Bronchial epithelial cell (primary cell): ENCODE results near the gene NADSYN1. TPM values are rescaled to one million over a fixed set of nuclear protein-coding genes. Genes with fewer than 3 reads are reported as not detected.
A peak's percentile ranks its signal among the peaks of the same experiment; 100 is the strongest.

Source experiments
- DNase-seq: peaks from one replicate; pipeline ENCODE4 v3.0.0-alpha.2; 2010; ENCODE audit warnings: low read depth
- FAIRE-seq: peaks from 2 replicates; lab custom pipeline; 2011; peaks lifted over from hg19 to GRCh38; lab: Jason Lieb, UNC
- H3K27me3 ChIP-seq: 2 replicates; pipeline ENCODE4 v1.5.1; 2011; ENCODE audit warnings: low read length; ENCODE audit not compliant: control insufficient read depth, insufficient read depth
- H3K36me3 ChIP-seq: 2 replicates; pipeline ENCODE4 v1.5.1; 2011; ENCODE audit warnings: low read length; ENCODE audit not compliant: control insufficient read depth, insufficient read depth
- H3K4me3 ChIP-seq: 2 replicates; pipeline ENCODE4 v1.5.1; 2011; ENCODE audit warnings: mild to moderate bottlenecking, low read depth, low read length, control low read depth
- total RNA-seq: library from RNA; depleted of rRNA; stranded (reverse); fragments of >200 nt; gene quantifications from 2 replicates; pipeline ENCODE4 v1.2.1, GENCODE V29; 2014
- TF ChIP-seq, protein P1 (sequence below): IDR thresholded peaks from 2 replicates; pipeline ENCODE4 v1.5.1; 2011; ENCODE audit warnings: mild to moderate bottlenecking, moderate library complexity, low read length, control low read depth, inconsistent platforms; ENCODE audit not compliant: insufficient read depth, severe bottlenecking

Gene NADSYN1
- total RNA-seq, 1 donor from 2014 or later, result 69.8 TPM

DNA sequence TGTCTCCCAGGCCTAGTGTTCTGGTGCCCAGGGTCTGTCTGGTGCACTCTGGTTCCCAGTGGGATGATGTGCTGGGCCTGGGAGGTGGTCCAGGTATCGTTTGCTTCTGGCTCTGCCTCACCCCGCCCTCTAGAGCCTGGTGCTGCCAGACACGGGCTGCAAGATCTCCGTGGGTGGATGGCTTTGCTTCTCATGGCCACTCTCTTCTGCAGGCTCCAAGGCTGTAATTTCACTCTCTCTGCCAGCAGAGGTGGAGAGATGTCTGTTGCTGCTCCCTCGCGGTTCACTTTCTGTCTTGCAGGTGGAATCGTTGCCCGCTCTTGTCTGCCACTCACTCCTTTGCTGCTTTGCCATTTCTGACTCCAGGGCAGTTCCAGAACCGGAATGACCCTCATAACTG is 13.4 kb downstream of the NADSYN1 start:
- no peak overlapping the region for H3K4me3 ChIP-seq
- H3K36me3 ChIP-seq, result peaks cover 14% of the 10 kb centered on the region
- no peak for FAIRE-seq
- no peak for DNase-seq
- H3K27me3 ChIP-seq, result no peaks in the 10 kb centered on the region
- TF ChIP-seq, protein P1, sequence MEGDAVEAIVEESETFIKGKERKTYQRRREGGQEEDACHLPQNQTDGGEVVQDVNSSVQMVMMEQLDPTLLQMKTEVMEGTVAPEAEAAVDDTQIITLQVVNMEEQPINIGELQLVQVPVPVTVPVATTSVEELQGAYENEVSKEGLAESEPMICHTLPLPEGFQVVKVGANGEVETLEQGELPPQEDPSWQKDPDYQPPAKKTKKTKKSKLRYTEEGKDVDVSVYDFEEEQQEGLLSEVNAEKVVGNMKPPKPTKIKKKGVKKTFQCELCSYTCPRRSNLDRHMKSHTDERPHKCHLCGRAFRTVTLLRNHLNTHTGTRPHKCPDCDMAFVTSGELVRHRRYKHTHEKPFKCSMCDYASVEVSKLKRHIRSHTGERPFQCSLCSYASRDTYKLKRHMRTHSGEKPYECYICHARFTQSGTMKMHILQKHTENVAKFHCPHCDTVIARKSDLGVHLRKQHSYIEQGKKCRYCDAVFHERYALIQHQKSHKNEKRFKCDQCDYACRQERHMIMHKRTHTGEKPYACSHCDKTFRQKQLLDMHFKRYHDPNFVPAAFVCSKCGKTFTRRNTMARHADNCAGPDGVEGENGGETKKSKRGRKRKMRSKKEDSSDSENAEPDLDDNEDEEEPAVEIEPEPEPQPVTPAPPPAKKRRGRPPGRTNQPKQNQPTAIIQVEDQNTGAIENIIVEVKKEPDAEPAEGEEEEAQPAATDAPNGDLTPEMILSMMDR, result no peak

DNA sequence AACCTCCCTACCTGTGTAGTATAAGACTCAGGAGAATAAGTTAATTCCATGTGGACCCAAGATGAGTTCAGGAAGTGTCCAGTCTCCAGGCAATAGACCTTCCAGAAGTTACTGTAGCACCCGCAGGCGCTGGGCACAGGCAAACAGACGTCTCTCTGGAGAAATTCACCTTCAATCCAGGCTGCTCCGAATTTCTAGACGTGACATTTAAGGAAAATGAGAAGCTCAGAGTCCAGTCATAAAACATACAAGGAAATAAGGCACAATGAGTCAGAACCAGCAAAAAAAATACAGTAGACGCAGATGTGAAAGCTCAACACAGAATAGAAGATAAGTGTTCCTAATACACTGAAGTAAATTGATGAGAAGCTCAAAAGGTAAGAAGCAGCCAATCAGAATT is 14.2 kb downstream of the NADSYN1 start:
- DNase-seq (peak; percentile 10), FAIRE-seq (no peak)
- Histone ChIP-seq H3K36me3 (peaks cover 15% of the 10 kb centered on the region), H3K4me3 (no peak overlapping the region), H3K27me3 (no peaks in the 10 kb centered on the region)
- TF ChIP-seq, protein P1, result no peak

DNA sequence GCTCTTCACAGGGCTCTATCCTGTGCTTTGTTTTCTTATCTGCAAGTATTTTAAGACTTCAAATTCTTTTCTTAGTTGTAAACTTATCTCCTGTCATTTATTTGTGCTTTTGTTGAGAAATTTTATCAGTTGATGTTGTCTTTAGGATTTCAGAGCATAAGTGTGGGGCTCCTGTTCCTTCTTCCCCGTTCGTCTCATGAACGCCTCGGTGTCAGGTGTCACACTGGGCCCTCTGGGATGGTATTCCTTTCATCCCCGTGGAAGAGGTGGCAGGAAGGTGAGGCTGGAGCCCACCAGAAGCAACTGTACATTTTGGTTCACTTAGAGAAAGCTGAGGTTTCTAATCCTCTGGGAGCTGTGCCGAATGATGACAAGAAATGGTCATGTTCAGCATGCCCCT is 17.9 kb downstream of the NADSYN1 start:
- FAIRE-seq, result no peak
- Histone ChIP-seq H3K27me3 (no peaks in the 10 kb centered on the region), H3K36me3 (peaks cover 23% of the 10 kb centered on the region), H3K4me3 (no peak overlapping the region)
- TF ChIP-seq, protein P1, result no peak
- DNase-seq, result no peak

DNA sequence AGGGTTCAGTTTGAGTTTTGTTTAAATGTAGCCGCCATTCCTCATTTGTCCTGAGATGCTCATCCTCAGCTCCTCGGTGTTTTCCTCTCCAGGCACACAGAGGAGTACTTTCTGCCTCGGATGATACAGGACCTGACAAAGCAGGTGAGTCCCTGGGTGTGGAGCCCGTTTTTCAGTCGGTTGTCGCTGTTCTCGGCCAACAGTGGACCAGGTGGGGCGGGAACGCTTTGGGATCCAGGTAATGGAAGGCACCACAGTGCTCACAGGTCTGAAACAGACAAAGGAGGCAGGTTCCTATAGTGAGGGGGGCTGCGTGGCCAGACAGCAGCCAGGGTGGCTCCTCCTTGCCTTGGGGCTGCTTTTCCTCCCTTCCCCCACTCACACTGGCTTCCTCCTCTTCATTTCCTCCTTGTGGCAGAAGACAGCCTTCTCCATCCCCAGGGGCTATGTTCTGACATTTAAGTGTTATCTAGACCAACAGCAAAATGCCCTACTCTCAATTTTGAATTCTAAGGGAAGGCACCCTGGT is 19.4 kb downstream of the NADSYN1 start:
- FAIRE-seq (no peak), DNase-seq (no peak)
- no peak overlapping the region for H3K4me3 ChIP-seq
- TF ChIP-seq, protein P1, result no peak
- H3K27me3 ChIP-seq, result no peaks in the 10 kb centered on the region
- H3K36me3 ChIP-seq, result peaks cover 22% of the 10 kb centered on the region

DNA sequence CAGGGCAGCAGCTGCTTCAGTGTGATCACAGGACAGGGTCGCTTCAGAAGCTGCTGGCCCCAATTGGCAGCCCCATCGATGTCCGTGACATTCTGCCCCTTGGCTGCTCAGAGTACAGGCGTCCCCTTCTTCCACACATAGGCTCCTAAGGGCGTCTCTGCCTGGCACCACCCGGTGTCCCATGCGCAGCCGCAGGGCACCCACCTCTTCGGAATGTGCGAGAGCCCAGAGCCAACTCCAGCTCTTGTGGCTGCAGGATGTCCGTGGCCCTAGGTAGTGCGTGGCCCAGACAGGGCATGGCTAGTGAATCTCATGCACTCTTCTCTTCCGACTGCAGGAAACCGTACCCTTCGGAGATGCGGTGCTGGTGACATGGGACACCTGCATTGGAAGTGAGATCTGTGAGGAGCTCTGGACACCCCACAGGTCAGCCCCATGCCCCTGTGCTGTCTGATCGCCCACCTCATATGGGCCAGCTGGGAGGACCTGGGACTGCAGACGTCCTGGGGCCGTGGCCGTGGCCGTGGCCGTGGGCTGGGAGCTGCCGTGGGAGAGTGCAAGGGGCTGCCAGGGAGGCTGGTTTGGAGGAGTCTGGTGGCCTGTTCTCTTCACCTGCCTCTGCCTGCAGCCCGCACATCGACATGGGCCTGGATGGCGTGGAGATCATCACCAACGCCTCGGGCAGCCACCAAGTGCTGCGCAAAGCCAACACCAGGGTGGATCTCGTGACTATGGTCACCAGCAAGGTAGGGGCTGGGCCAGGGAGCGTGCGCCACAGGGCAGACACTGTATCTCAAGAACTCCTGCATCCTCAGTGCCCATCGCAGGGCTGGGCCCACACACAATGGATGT is 20.2 kb downstream of the NADSYN1 start:
- DNase-seq (no peak), FAIRE-seq (no peak)
- H3K36me3 ChIP-seq, result peaks cover 22% of the 10 kb centered on the region

More for the DNA sequence above, 20.2 kb downstream of the NADSYN1 start:
- Histone ChIP-seq H3K27me3 (no peaks in the 10 kb centered on the region), H3K4me3 (no peak overlapping the region)
- TF ChIP-seq, protein P1, result no peak
